BE2C (cell line): Measurements from ENCODE around the gene SBF2.

Source experiments
- DNase-seq: peaks from one replicate; pipeline ENCODE4 v3.0.0-alpha.2; 2020
- H3K27me3 ChIP-seq: fragments of 250-450 bp; sonication (Bioruptor Pico); 2 replicates; pipeline ENCODE4 v1.5.1; 2020; ENCODE audit warnings: mild to moderate bottlenecking
- H3K36me3 ChIP-seq: fragments of 250-450 bp; sonication (Bioruptor Pico); 2 replicates; pipeline ENCODE4 v1.5.1; 2020; ENCODE audit warnings: mild to moderate bottlenecking
- H3K4me1 ChIP-seq: fragments of 250-450 bp; sonication (Bioruptor Pico); 2 replicates; pipeline ENCODE4 v1.5.1; 2020
- H3K4me3 ChIP-seq: 2 replicates; pipeline ENCODE4 v1.5.1; 2011; ENCODE audit warnings: low read depth, low read length
- H3K9me3 ChIP-seq: fragments of 250-450 bp; sonication (Bioruptor Pico); 2 replicates; pipeline ENCODE4 v1.5.1; 2020
- CTCF ChIP-seq: IDR thresholded peaks from 2 replicates; pipeline ENCODE4 v1.5.1; 2012; ENCODE audit warnings: mild to moderate bottlenecking, low read depth, low read length

The SBF2 gene

GRCh38 chr11:10318527-10318802 is 24.4 kb upstream of the SBF2 start:
- no peaks in the 10 kb centered on the region for H3K9me3 ChIP-seq
- no peaks in the 10 kb centered on the region for H3K36me3 ChIP-seq
- no peaks in the 10 kb centered on the region for H3K27me3 ChIP-seq
- DNase-seq = no peak
- no peak for TF ChIP-seq CTCF
- peaks cover 8% of the 10 kb centered on the region for H3K4me1 ChIP-seq
- H3K4me3 ChIP-seq = no peak overlapping the region

GRCh38 chr11:10317776-10318526 is 23.9 kb upstream of the SBF2 start:
- H3K4me3 ChIP-seq = no peak overlapping the region
- H3K27me3 ChIP-seq = no peaks in the 10 kb centered on the region
- H3K4me1 ChIP-seq = peaks cover 8% of the 10 kb centered on the region
- DNase-seq = no peak
- no peak for TF ChIP-seq CTCF
- no peaks in the 10 kb centered on the region for H3K36me3 ChIP-seq
- no peaks in the 10 kb centered on the region for H3K9me3 ChIP-seq

- DNase-seq = no peak
- no peak overlapping the region for H3K4me3 ChIP-seq
These were observed 23.2 kb upstream of the SBF2 start for GRCh38 chr11:10317151-10317755.

GRCh38 chr11:10315083-10315482 is 21.1 kb upstream of the SBF2 start:
- DNase-seq = no peak
- Histone ChIP-seq H3K9me3 (no peaks in the 10 kb centered on the region), H3K4me3 (no peak overlapping the region), H3K27me3 (no peaks in the 10 kb centered on the region), H3K36me3 (no peaks in the 10 kb centered on the region), H3K4me1 (peaks cover 4% of the 10 kb centered on the region; the same call in 1 of the 2 replicates)
- no peak for TF ChIP-seq CTCF

More at GRCh38 chr11:10317151-10317755, 23.2 kb upstream of the SBF2 start:
- TF ChIP-seq CTCF = no peak
- Histone ChIP-seq H3K9me3 (no peaks in the 10 kb centered on the region), H3K36me3 (no peaks in the 10 kb centered on the region), H3K4me1 (peaks cover 4% of the 10 kb centered on the region; the same call in 1 of the 2 replicates), H3K27me3 (no peaks in the 10 kb centered on the region)

- Histone ChIP-seq H3K9me3 (no peaks in the 10 kb centered on the region), H3K4me1 (peaks cover under 1% of the 10 kb centered on the region; the same call in 1 of the 2 replicates), H3K27me3 (no peaks in the 10 kb centered on the region), H3K36me3 (no peaks in the 10 kb centered on the region), H3K4me3 (no peak overlapping the region)
- no peak for DNase-seq
- no peak for TF ChIP-seq CTCF
These were observed 20.4 kb upstream of the SBF2 start for GRCh38 chr11:10314199-10315072.
